Limb (tissue), 2 donors: ENCODE data around the gene NPIPB2.
"Not testable (repeated sequence)": the region's sequence is repeated elsewhere in the genome, so short reads cannot be mapped to it uniquely, and the experiment has no call there.

Experiments
- DNase-seq, 2 donors: peaks; one replicate each; pipeline ENCODE4 v3.0.0-alpha.2; 2016; ENCODE audit errors: extremely low spot score in 2 of 2

NPIPB2 gene

GRCh38 chr16:11941945-11942344, at the start of gene NPIPB2:
NPIPB2 (minus strand) TSS chr16:11942045; CDS start chr16:11942045, 0 bp downstream.
- DNase-seq, result not testable (repeated sequence)

- DNase-seq, result no peak
Observed at GRCh38 chr16:11990702-11991390, 49.0 kb upstream of the NPIPB2 start.

GRCh38 chr16:11988258-11988978, 46.6 kb upstream of the NPIPB2 start:
- DNase-seq, result no peak

GRCh38 chr16:11986521-11987057, 44.7 kb upstream of the NPIPB2 start:
- DNase-seq, result no peak

GRCh38 chr16:11985250-11985649, 43.4 kb upstream of the NPIPB2 start:
- no peak for DNase-seq

- no peak for DNase-seq
Observed at GRCh38 chr16:11980136-11980844, 38.4 kb upstream of the NPIPB2 start.

- DNase-seq, result no peak
Observed at GRCh38 chr16:11979013-11979672, 37.3 kb upstream of the NPIPB2 start.

- no peak for DNase-seq
Observed at GRCh38 chr16:11978080-11978479, 36.2 kb upstream of the NPIPB2 start.

- DNase-seq, result no peak
Observed at GRCh38 chr16:11977376-11978041, 35.7 kb upstream of the NPIPB2 start.

- no peak for DNase-seq
Observed at GRCh38 chr16:11976850-11977375, 35.1 kb upstream of the NPIPB2 start.

- no peak for DNase-seq
Observed at GRCh38 chr16:11973070-11973469, 31.2 kb upstream of the NPIPB2 start.

GRCh38 chr16:11972128-11972527, 30.3 kb upstream of the NPIPB2 start:
- no peak for DNase-seq

GRCh38 chr16:11970292-11970691, 28.4 kb upstream of the NPIPB2 start:
- not testable (repeated sequence) for DNase-seq

- no peak for DNase-seq
Observed at GRCh38 chr16:11968577-11968976, 26.7 kb upstream of the NPIPB2 start.

GRCh38 chr16:11967195-11967911, 25.5 kb upstream of the NPIPB2 start:
- no peak for DNase-seq

GRCh38 chr16:11966173-11966572, 24.3 kb upstream of the NPIPB2 start:
- no peak for DNase-seq

GRCh38 chr16:11964761-11965551, 23.1 kb upstream of the NPIPB2 start, which contains the start of gene TNFRSF17:
TNFRSF17 (plus strand) TSS chr16:11965210; CDS start chr16:11965325, 115 bp downstream.
- no peak for DNase-seq

GRCh38 chr16:11963706-11964105, 21.9 kb upstream of the NPIPB2 start:
- DNase-seq, result no peak

GRCh38 chr16:11962978-11963377, 21.1 kb upstream of the NPIPB2 start:
- DNase-seq, result not testable (repeated sequence)
